IPS DF 6.9 (cell line): ENCODE data around the gene CALR3.
"Not testable (repeated sequence)": the region's sequence is repeated elsewhere in the genome, so short reads cannot be mapped to it uniquely, and the experiment has no call there.

Experiments used
- DNase-seq: peaks from one replicate; pipeline ENCODE4 v3.0.0-alpha.2; 2013; ENCODE audit warnings: low read depth, low spot score
- H3K27ac ChIP-seq: one replicate; pipeline ENCODE4 v1.5.1; 2013; ENCODE audit warnings: low read length, control low read depth
- H3K27me3 ChIP-seq: 2 replicates; pipeline ENCODE4 v1.6.1; 2013; ENCODE audit warnings: mild to moderate bottlenecking, low read length; ENCODE audit not compliant: control insufficient read depth, insufficient read depth
- H3K36me3 ChIP-seq: 2 replicates; pipeline ENCODE4 v1.6.1; 2013; ENCODE audit warnings: low read length; ENCODE audit not compliant: control insufficient read depth, insufficient read depth
- H3K4me1 ChIP-seq: 2 replicates; pipeline ENCODE4 v1.6.1; 2013; ENCODE audit warnings: low read length; ENCODE audit not compliant: control insufficient read depth, insufficient read depth
- H3K4me3 ChIP-seq: 2 replicates; pipeline ENCODE4 v1.5.1; 2013; ENCODE audit warnings: mild to moderate bottlenecking, low read length
- H3K9me3 ChIP-seq: 2 replicates; pipeline ENCODE4 v1.6.1; 2013; ENCODE audit warnings: low read length, inconsistent platforms; ENCODE audit not compliant: control insufficient read depth, insufficient read depth
- WGBS: extraction: QIAGEN DNeasy Blood & Tissue Kit; methylation state at CpG from one replicate; pipeline ENCODE4 v1.1.7; 2013; ENCODE audit warnings: mixed read lengths, missing lambda C conversion rate; ENCODE audit not compliant: insufficient read length, insufficient coverage; 5-methylcytosine and 5-hydroxymethylcytosine counted together

CALR3 gene

DNA sequence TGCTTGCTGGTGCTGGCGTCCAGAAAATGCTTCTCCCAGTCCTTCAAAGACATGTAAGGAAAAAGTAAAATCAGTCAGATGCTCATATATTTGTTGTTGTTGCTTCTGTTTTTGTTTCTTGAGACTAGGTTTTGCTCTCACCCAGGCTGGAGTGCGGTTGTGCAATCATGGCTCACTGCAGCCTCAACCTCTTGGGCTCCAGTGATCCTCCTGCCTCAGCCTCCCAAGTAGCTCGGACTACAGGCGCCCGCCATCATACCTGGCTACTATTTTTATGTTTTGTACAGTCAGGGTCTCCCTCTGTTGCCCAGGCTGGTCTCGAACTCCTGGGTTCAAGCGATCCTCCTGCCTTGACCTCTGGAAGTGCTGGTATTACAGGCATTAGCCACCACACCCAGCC, 13.2 kb downstream of the CALR3 start:
- H3K27ac ChIP-seq = no peak overlapping the region
- no peaks in the 10 kb centered on the region for H3K36me3 ChIP-seq
- no peaks in the 10 kb centered on the region for H3K9me3 ChIP-seq
- H3K27me3 ChIP-seq = no peaks in the 10 kb centered on the region
- WGBS = no CpG with 5 or more reads among the region's 7 CpGs
- H3K4me1 ChIP-seq = no peaks in the 10 kb centered on the region
- DNase-seq = no peak
- H3K4me3 ChIP-seq = no peak overlapping the region

DNA sequence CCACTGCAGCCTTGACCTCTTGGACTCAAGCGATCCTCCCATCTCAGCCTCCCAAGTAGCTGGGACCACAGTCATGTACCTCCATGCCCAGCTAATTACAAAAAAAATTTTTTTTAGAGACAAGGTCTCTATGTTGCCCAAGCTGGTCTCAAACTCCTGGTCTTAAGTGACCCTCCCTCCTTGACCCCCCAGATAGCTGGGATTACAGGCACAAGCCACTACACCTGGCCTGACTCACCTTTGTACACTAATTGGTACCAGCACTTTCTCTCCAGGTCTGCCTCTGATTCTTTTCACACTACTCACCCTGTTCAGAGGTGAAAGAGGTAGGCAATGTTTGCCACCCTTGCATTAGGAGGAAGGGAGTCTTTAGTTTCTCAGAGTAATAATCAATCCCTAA, 18.7 kb downstream of the CALR3 start:
- H3K36me3 ChIP-seq = no peaks in the 10 kb centered on the region
- H3K27ac ChIP-seq = no peak overlapping the region
- H3K27me3 ChIP-seq = no peaks in the 10 kb centered on the region
- no peak overlapping the region for H3K4me3 ChIP-seq
- no peaks in the 10 kb centered on the region for H3K9me3 ChIP-seq
- DNase-seq = no peak
- H3K4me1 ChIP-seq = no peaks in the 10 kb centered on the region
- no CpG with 5 or more reads among the region's 1 CpG for WGBS

DNA sequence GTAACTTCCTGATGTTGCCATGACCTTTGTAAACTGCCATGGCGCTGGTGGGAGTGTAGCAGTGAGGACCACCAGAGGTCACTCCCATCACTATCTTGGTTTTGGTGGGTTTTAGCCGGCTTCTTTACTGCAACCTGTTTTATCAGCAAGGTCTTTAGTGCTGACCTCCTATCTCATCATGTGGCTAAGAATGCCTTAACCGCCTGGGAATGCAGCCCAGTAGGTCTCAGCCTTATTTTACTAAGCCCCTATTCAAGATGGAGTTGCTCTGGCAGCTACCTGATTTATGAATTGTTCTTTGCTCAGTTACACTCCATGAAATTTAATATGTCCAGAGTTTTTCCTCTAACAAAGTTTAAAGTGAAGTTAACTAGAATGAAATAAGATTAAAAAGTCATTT, 19.6 kb downstream of the CALR3 start:
- H3K27me3 ChIP-seq = no peaks in the 10 kb centered on the region
- no peaks in the 10 kb centered on the region for H3K4me1 ChIP-seq
- H3K9me3 ChIP-seq = no peaks in the 10 kb centered on the region
- H3K27ac ChIP-seq = no peak overlapping the region
- no peak overlapping the region for H3K4me3 ChIP-seq
- no peaks in the 10 kb centered on the region for H3K36me3 ChIP-seq
- DNase-seq = no peak
- no CpG with 5 or more reads among the region's 3 CpGs for WGBS

DNA sequence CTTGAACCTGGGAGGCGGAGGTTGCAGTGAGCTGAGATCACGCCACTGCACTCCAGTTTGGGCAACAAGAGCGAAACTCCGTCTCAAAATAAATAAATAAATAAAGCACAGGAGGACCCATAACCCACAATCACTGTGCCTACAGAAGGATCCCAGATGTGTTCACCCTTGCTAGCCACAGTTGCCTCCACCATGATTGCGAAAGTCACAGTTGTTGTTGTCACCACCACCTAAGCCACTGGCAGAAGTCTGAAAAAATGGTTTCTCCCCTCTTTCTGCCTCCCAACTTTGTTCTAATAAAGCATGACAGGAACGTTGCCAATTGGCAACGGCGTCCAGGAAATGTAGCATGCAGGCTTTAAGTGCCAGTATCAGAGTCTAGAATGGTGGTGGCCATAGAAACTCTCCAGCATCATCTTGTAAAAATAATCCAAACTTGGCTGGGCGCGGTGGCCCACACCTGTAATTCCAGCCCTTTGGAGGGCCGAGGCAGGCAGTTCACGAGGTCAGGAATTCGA, 22.0 kb downstream of the CALR3 start:
- Histone ChIP-seq H3K27ac (no peak overlapping the region), H3K9me3 (no peaks in the 10 kb centered on the region), H3K4me1 (peaks cover 1% of the 10 kb centered on the region; the same call in 1 of the 2 replicates), H3K27me3 (no peaks in the 10 kb centered on the region), H3K4me3 (no peak overlapping the region), H3K36me3 (no peaks in the 10 kb centered on the region)
- no peak for DNase-seq
- WGBS = no CpG with 5 or more reads among the region's 13 CpGs

DNA sequence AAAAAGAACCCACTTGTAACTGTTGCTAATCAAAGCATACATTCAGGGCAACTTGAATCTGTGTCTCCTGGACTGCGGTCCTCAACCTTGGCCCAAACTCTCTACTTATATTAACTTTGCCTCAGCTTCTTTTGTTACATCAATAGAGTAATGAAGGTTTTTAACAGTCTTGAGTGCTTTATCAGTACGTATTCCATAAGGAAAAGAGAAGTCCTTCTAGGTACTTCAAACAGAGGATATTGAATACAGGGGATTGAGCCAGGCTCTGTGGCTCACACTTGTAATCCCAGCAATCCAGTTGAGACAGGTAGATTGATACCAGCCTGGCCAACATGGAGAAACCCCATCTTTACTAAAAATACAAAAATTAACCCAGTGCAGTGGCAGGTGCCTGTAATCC, 23.0 kb downstream of the CALR3 start:
- Histone ChIP-seq H3K27me3 (no peaks in the 10 kb centered on the region), H3K27ac (no peak overlapping the region), H3K36me3 (no peaks in the 10 kb centered on the region), H3K4me1 (peaks cover 1% of the 10 kb centered on the region; the same call in 1 of the 2 replicates), H3K4me3 (no peak overlapping the region), H3K9me3 (no peaks in the 10 kb centered on the region)
- no CpG with 5 or more reads among the region's 2 CpGs for WGBS
- DNase-seq = no peak

DNA sequence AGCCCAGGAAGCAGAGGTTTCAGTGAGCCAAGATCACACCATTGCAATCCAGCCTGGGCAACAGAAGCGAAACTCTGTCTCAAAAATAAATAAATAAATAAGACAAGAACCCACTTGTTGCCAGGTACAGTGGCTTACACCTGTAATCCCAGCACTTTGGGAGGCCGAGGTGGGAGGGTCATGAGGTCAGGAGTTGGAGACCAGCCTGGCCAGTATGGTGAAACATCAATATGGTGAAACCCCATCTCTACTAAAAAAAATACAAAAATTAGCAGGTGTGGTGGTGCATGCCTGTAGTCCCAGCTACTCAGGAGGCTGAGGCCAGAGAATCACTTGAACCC, 23.4 kb downstream of the CALR3 start:
- H3K36me3 ChIP-seq, DNase-seq, H3K4me1 ChIP-seq, H3K27me3 ChIP-seq, H3K27ac ChIP-seq, H3K9me3 ChIP-seq: not testable (repeated sequence)
- no CpG with 5 or more reads among the region's 2 CpGs for WGBS
- H3K4me3 ChIP-seq = peak overlapping the region; percentile 54; the same call in 1 of the 2 replicates

DNA sequence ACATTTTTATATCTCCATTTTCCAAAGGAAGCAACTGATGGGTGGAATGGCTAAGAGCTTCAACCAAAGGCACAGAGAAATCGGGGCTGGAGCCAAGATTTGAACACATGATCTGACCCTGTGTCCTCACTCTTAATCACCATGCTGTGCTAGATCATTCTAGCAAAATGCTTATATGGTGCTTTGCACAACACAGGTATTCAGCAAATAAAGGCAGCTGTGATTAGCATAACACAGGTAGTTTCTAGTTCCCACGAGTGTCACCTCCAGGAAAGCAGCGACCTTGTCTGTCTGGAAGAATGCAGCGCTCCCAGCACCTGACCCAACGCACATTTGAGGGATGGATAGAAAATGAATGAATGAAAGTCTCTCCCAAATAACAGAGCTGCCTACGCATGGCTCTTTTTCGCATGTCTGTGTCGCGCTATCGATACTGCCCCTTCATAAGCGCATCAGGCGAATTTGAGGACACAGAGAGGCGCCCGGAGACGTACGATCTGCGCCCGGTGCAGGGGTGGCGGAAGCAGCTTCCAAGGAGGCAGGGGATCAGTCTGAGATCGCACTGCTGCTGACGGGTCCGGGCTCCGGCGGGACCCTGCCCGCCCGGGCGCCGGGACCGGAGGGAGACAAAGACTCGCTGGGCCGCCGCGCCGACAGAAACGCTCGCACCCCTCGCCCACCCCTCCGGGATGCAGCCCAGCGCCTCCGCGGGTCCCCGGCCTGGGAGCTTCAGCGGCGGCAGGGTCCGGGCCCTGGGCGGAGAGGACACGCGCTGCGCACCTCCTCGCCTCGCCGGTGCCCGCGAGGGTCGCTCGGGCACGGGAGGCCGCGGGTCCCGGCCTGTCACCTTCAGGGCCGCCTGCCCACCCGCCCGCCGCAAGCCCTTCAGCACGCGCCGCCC, 24.8 kb downstream of the CALR3 start:
- peak overlapping the region; percentile 94 for H3K4me3 ChIP-seq
- DNase-seq = no peak
- no peaks in the 10 kb centered on the region for H3K36me3 ChIP-seq
- H3K9me3 ChIP-seq = no peaks in the 10 kb centered on the region
- no peak overlapping the region for H3K27ac ChIP-seq
- peaks cover 1% of the 10 kb centered on the region; the same call in 1 of the 2 replicates for H3K4me1 ChIP-seq
- WGBS = no CpG with 5 or more reads among the region's 67 CpGs
- H3K27me3 ChIP-seq = no peaks in the 10 kb centered on the region

DNA sequence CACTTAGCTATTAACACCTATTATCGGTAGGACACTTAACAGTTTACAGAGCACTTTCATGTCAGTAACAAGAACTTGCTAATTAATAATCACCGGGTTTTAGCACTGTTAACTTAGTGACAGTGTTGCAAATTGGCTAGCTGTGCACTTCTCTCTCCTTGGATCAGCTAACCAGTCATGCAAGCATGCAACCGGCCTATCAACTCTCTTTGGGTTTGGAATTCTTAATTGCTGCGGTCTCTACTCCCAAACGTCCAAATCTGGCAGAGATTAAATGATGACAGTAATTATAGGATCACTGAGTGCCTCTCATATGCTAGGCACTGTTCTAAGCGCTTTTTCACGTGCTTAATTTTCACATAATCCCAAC, 25.4 kb downstream of the CALR3 start:
- Histone ChIP-seq H3K27ac (no peak overlapping the region), H3K4me3 (no peak overlapping the region; the same call in 1 of the 2 replicates), H3K36me3 (no peaks in the 10 kb centered on the region), H3K27me3 (no peaks in the 10 kb centered on the region), H3K9me3 (no peaks in the 10 kb centered on the region), H3K4me1 (peaks cover 1% of the 10 kb centered on the region; the same call in 1 of the 2 replicates)
- DNase-seq = no peak
- WGBS = no CpG with 5 or more reads among the region's 7 CpGs

DNA sequence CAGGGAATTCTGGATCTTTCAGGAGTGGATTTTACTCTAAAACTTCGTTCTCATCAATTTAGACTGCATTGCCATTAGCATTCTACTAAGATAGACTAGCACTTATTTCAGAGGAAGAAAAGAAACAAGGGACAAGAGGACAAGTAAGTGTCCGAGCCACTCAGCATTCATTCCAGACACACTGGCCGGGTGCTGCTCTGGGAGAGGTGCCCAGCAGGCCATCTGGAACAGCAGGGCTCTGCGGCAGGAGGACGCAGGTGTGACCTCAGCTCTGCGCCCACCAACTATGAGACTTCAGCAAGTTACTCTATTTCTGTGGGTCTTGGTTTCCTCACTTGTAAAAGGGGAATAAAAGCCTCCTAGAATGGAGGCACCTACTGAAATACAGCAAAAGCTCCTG, 28.4 kb downstream of the CALR3 start:
- H3K9me3 ChIP-seq = no peaks in the 10 kb centered on the region
- no peaks in the 10 kb centered on the region for H3K36me3 ChIP-seq
- H3K4me3 ChIP-seq = no peak overlapping the region
- no CpG with 5 or more reads among the region's 6 CpGs for WGBS
- peaks cover 1% of the 10 kb centered on the region; the same call in 1 of the 2 replicates for H3K4me1 ChIP-seq
- DNase-seq = no peak
- no peaks in the 10 kb centered on the region for H3K27me3 ChIP-seq
- no peak overlapping the region for H3K27ac ChIP-seq

DNA sequence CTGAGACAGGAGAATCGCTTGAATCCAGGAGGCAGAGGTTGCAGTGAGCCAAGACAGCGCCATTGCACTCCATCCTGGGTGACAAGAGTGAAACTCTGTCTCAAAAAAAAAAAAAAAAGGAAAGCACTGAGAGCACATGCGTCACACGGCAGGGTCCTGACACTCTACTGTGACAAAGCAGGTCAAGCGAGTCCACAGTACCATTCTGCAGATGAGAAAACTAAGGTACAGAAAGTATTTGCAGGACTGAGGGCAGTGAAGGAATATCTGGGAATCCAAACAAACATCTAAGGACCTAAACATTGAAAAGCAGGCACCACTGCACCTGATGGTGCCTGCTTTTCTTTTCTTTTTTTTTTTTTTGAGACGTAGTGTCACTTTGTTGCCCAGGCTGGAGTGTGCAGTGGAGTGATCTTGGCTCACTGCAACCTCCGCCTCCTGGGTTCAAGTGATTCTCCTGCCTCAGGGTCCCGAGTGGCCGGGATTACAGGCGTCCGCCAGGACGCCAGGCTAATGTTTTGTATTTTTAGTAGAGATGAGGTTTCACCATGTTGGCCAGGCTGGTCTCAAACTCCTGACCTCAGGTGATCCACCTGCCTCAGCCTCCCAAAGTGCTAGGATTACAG, 29.1 kb downstream of the CALR3 start:
- H3K4me3 ChIP-seq, H3K4me1 ChIP-seq, H3K27ac ChIP-seq, H3K36me3 ChIP-seq, DNase-seq, H3K9me3 ChIP-seq, H3K27me3 ChIP-seq: not testable (repeated sequence)
- no CpG with 5 or more reads among the region's 12 CpGs for WGBS
